NB4 (cell line): Measurements from ENCODE around the gene PTCH1.

Experiments
- DNase-seq: peaks from one replicate; pipeline ENCODE4 v3.0.0; 2010; ENCODE audit warnings: low read depth
- H3K4me3 ChIP-seq: one replicate; pipeline ENCODE4 v1.5.1; 2011; ENCODE audit warnings: mild to moderate bottlenecking, low read depth, low read length, moderate library complexity
- CTCF ChIP-seq: IDR thresholded peaks from one replicate; pipeline ENCODE4 v1.5.1; 2012; ENCODE audit warnings: low read depth, low read length
- MAX ChIP-seq: IDR thresholded peaks from 2 replicates; pipeline ENCODE4 v1.6.1; 2011; ENCODE audit warnings: low read depth, low read length
- MYC ChIP-seq: IDR thresholded peaks from 2 replicates; pipeline ENCODE4 v1.6.1; 2011; ENCODE audit warnings: low read depth, low read length
- POLR2A ChIP-seq: IDR thresholded peaks from 2 replicates; pipeline ENCODE4 v1.6.1; 2011; ENCODE audit warnings: mild to moderate bottlenecking; ENCODE audit not compliant: insufficient read length; ENCODE audit errors: extremely low read depth

The PTCH1 gene

GRCh38 chr9:95516734-95517558 is at the start of gene PTCH1:
Gene PTCH1, minus strand, starts transcription at chr9:95516971.
- no peak for TF ChIP-seq MYC
- no peak for TF ChIP-seq MAX
- no peak for TF ChIP-seq CTCF
- no peak for TF ChIP-seq POLR2A
- peak within 1 kb of the TSS; percentile 44 for H3K4me3 ChIP-seq
- peak; percentile 43 for DNase-seq

GRCh38 chr9:95565982-95566381 is 49.2 kb upstream of the PTCH1 start:
- no peak for TF ChIP-seq MAX
- no peak for TF ChIP-seq CTCF
- TF ChIP-seq POLR2A: no peak
- no peak for TF ChIP-seq MYC

GRCh38 chr9:95561913-95562312 is 45.1 kb upstream of the PTCH1 start:
- TF ChIP-seq MAX: no peak
- no peak for TF ChIP-seq CTCF
- no peak for TF ChIP-seq MYC
- no peak for TF ChIP-seq POLR2A
- no peak for DNase-seq
- no peak overlapping the region for H3K4me3 ChIP-seq

More at GRCh38 chr9:95565982-95566381, 49.2 kb upstream of the PTCH1 start:
- DNase-seq: no peak
- H3K4me3 ChIP-seq: no peak overlapping the region

- TF ChIP-seq MYC: no peak
- TF ChIP-seq POLR2A: no peak
- TF ChIP-seq CTCF: no peak
- TF ChIP-seq MAX: no peak
- DNase-seq: no peak
- H3K4me3 ChIP-seq: no peak overlapping the region
Measured at GRCh38 chr9:95557142-95557541, 40.4 kb upstream of the PTCH1 start.

GRCh38 chr9:95556521-95556920 is 39.8 kb upstream of the PTCH1 start:
- no peak for TF ChIP-seq MAX
- TF ChIP-seq MYC: no peak
- TF ChIP-seq CTCF: no peak
- no peak for TF ChIP-seq POLR2A
- H3K4me3 ChIP-seq: no peak overlapping the region
- DNase-seq: no peak
